Measurements from ENCODE around the gene CLIC5. TPM values are rescaled to one million over a fixed set of nuclear protein-coding genes. Genes with fewer than 3 reads are reported as not detected.

CLIC5 gene
- total RNA-seq, 1 donor from 2014 or later = 7.6 TPM

- H3K4me1 ChIP-seq = no peaks in the 10 kb centered on the region
- DNase-seq (ENCODE audit: low spot score in 2 of 2) = no peak
- no peaks in the 10 kb centered on the region for H3K27me3 ChIP-seq
- intact Hi-C loops (cut with DNase I) = no loop called here
- H3K4me3 ChIP-seq = no peak overlapping the region
- H3K9me3 ChIP-seq = peaks cover 0 to 6% of the 10 kb centered on the region in 2 donors
- H3K27ac ChIP-seq = no peak overlapping the region
- no peak for TF ChIP-seq CTCF (IDR thresholded peaks at IDR 0.05)
- no peaks in the 10 kb centered on the region for H3K36me3 ChIP-seq
These were observed 43.3 kb upstream of the CLIC5 start for GRCh38 chr6:46058951-46059350.

GRCh38 chr6:46057792-46058191 is 42.1 kb upstream of the CLIC5 start:
- intact Hi-C loops (cut with DNase I) = no loop called here
- no peak overlapping the region for H3K27ac ChIP-seq
- no peak for DNase-seq (ENCODE audit: low spot score in 2 of 2)
- no peak overlapping the region for H3K4me3 ChIP-seq
- no peaks in the 10 kb centered on the region for H3K9me3 ChIP-seq
- H3K27me3 ChIP-seq = no peaks in the 10 kb centered on the region
- no peak for TF ChIP-seq CTCF (IDR thresholded peaks at IDR 0.05)
- no peaks in the 10 kb centered on the region for H3K4me1 ChIP-seq
- H3K36me3 ChIP-seq = no peaks in the 10 kb centered on the region

DNA sequence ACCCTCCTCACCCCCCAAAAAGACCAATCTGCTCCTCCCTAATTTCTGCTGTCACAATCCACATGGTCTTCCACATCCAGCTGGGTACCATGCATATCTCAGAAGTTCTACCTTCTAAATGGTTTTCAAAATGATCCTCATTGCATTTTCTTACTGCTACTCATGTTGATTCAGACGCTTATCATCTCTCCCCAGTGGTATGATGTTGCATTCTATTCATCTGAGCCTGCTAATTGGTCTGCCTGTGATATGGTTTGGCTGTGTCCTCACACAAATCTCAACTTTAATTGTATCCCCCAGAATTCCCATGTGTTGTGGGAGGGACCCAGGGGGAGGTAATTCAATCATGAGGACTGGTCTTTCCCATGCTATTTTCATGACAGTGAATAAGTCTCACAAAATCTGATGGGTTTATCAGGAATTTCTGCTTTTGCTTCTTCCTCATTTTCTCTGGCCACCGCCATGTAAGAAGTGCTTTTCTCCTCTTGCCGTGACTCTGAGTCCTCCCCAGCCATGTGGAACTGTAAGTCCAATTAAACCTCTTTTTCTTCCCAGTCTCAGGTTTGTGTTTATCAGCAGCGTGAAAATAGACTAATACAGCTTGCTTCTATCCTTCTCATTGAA is 41.4 kb upstream of the CLIC5 start:
- intact Hi-C loops (cut with DNase I) = no loop called here
- no peaks in the 10 kb centered on the region for H3K4me1 ChIP-seq
- H3K9me3 ChIP-seq = no peaks in the 10 kb centered on the region
- TF ChIP-seq CTCF (IDR thresholded peaks at IDR 0.05) = no peak
- no peaks in the 10 kb centered on the region for H3K36me3 ChIP-seq
- H3K27ac ChIP-seq = no peak overlapping the region
- H3K27me3 ChIP-seq = no peaks in the 10 kb centered on the region
- no peak overlapping the region for H3K4me3 ChIP-seq
- DNase-seq (ENCODE audit: low spot score in 2 of 2) = no peak

DNA sequence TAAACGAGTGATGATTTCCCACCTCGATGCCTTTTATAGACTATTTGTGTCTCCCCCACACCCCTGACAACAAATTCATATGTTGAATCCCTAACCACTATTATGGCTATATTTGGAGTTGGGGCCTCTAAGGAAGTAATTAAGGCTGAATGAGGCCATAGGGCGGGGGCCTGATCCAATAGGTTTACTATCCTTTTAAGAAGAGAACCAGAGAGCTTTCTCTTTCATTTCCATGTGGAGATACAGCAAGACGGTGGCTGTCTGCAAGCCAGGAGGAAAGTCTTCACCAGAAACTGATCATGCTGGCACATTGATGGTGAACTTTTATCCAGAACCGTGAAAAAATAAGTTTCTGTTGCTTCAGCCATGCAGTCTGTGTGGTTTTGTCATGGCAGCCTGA is 38.9 kb upstream of the CLIC5 start:
- intact Hi-C loops (cut with DNase I) = no loop called here
- no peak for TF ChIP-seq CTCF (IDR thresholded peaks at IDR 0.05)
- Histone ChIP-seq H3K27me3 (no peaks in the 10 kb centered on the region), H3K36me3 (no peaks in the 10 kb centered on the region), H3K4me1 (no peaks in the 10 kb centered on the region), H3K4me3 (no peak overlapping the region), H3K9me3 (no peaks in the 10 kb centered on the region), H3K27ac (no peak overlapping the region)
- no peak for DNase-seq (ENCODE audit: low spot score in 2 of 2)

DNA sequence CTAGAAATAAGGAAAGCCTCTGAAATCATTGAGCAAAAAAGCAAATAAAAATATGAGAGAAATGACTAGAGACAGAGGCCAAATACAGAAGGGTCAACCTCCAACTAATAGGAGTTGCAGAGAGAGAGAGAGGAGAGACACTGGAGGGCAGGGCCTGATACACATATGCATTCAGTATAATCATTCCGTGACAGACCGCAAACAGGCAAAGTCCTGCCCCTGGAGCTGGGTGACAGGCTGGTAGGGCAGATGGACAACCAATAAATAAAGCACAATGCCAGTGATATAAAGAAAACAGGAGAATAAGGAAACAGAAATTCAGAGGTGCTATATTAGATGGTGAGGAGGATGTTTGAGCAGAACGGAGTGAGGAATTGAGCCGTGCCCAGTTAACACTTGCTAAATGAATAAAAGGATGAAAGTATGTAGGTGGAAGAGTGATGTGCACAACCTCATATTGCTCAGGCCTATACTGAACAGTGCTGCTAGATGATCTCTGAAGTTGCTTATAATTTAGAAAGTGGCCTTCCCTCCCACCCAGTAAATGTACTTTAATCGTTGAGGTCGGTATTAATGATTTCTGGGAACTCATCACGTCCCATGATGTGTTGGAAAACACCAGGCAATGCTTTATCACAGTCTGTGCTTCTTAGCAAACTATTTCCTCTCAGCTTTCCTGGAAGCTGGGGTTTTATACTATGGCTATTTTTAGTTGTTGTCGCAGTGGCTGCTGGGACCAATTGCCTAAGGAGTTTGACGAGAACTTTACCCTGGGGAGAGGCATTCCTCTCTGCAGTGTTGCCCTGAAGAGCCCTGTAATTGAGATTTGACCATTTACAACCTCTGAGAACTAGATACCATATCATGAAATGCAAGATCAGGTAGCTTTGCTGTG is 37.6 kb upstream of the CLIC5 start:
- Histone ChIP-seq H3K36me3 (no peaks in the 10 kb centered on the region), H3K27ac (peak overlapping the region in 1 of 2 donors; percentile 54), H3K4me1 (no peaks in the 10 kb centered on the region), H3K27me3 (no peaks in the 10 kb centered on the region), H3K4me3 (no peak overlapping the region), H3K9me3 (no peaks in the 10 kb centered on the region)
- no peak for DNase-seq (ENCODE audit: low spot score in 2 of 2)
- intact Hi-C loops (cut with DNase I) = no loop called here
- TF ChIP-seq CTCF (IDR thresholded peaks at IDR 0.05) = no peak

Measured in ascending aorta (tissue), 2 donors.